Colonic mucosa (tissue), 4 donors: ENCODE results near the gene STK24. TPM values are rescaled to one million over a fixed set of nuclear protein-coding genes. Genes with fewer than 3 reads are reported as not detected.

Experiments used
- DNase-seq: peaks from one replicate; pipeline ENCODE4 v3.0.0-alpha.2; 2020
- H3K27ac ChIP-seq: fragments of 200-600 bp; one replicate; pipeline ENCODE4 v1.8.0; 2021
- H3K27me3 ChIP-seq: fragments of 200-600 bp; one replicate; pipeline ENCODE4 v1.8.0; 2021
- H3K36me3 ChIP-seq: fragments of 200-600 bp; one replicate; pipeline ENCODE4 v1.8.0; 2021
- H3K4me1 ChIP-seq: fragments of 200-600 bp; one replicate; pipeline ENCODE4 v1.8.0; 2021; ENCODE audit warnings: mild to moderate bottlenecking
- H3K4me3 ChIP-seq: fragments of 200-600 bp; one replicate; pipeline ENCODE4 v1.8.0; 2021
- H3K9ac ChIP-seq, 2 donors: one replicate each; pipeline ENCODE4 v1.7.0; 2013; ENCODE audit warnings: control low read depth in 2 of 2, low read depth in 2 of 2, low read length in 2 of 2
- H3K9me3 ChIP-seq: fragments of 200-600 bp; one replicate; pipeline ENCODE4 v1.8.0; 2021
- CTCF ChIP-seq: fragments of 200-600 bp; IDR thresholded peaks from one replicate; pipeline ENCODE4 v1.8.0; 2022; ENCODE audit warnings: antibody characterized with exemption, mild to moderate bottlenecking
- intact Hi-C: fragments of 100-400 bp; cut with DNase I; formaldehyde crosslinking; loops from one replicate; pipeline ENCODE4 v1.14.1; 2022
- total RNA-seq, 2 donors: library from RNA; stranded (reverse); fragmentation: NEBNext Ultra II Directional in 1 of 2; extraction: Animal tissue kit (Norgen Biotek cat#: 25700) in 1 of 2; gene quantifications; one replicate each; pipeline ENCODE4 v1.2.1, GENCODE V29; 2021
- donor health status: healthy.
- donor health status: DM: no; HTN: no; CAD: no.
- donor health status: DM: no; HTN: no; CAD: no.

STK24 gene
- total RNA-seq, 2 donors from 2014 or later: 160 to 206 TPM

DNA sequence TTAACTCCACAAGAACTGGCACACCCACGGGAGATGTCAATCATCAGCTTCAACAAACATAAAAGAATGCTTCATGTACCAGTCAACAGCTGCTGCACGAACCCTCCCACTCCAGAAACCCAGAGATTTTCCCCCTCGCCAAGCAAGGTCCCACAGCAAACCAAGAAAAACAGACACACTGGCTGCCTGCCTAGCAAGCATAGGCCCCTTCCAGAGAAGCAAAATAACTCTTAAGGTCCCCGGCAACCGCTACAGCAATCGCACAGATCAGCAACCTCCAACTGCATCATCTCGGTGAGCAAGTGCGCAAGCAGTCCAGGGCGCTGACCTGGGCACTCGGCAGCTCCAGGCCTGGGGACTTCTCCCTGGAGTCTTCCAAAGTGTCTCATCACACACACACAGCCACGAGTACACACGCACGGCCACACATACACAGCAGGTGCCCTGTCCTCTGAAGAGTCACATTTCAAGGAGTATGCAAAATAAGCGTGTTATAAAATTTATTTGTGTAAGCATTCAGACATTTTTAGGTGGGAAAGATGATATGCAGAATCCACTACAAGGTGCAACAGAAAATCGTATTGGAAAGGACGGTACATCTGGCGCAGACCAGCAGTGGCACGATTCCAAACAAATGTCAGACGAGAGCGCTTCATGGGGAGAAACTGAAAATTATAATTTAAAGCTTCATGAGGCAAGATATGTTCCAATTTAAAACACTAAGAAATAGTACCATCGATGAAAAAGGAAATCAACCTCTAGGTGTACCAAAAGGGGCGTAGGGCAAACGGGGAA, 125.0 kb downstream of the STK24 start:
- intact Hi-C loops: no loop called here
- peak overlapping the region in 1 of 2 donors; percentile 14 for H3K9ac ChIP-seq
- no peak overlapping the region for H3K4me3 ChIP-seq
- no peaks in the 10 kb centered on the region for H3K4me1 ChIP-seq
- H3K27me3 ChIP-seq: no peaks in the 10 kb centered on the region
- DNase-seq: no peak
- no peaks in the 10 kb centered on the region for H3K9me3 ChIP-seq
- H3K36me3 ChIP-seq: peaks cover 12% of the 10 kb centered on the region
- no peak overlapping the region for H3K27ac ChIP-seq
- no peak for TF ChIP-seq CTCF

GRCh38 chr13:98450539-98451111, 126.3 kb downstream of the STK24 start:
- Histone ChIP-seq H3K9ac (peak overlapping the region in 1 of 2 donors; percentile 1), H3K27ac (no peak overlapping the region), H3K9me3 (no peaks in the 10 kb centered on the region), H3K4me1 (no peaks in the 10 kb centered on the region), H3K4me3 (no peak overlapping the region), H3K27me3 (no peaks in the 10 kb centered on the region), H3K36me3 (peaks cover 9% of the 10 kb centered on the region)
- no peak for TF ChIP-seq CTCF
- intact Hi-C loops: no loop called here
- no peak for DNase-seq

GRCh38 chr13:98450026-98450425, 126.9 kb downstream of the STK24 start:
- H3K9me3 ChIP-seq: no peaks in the 10 kb centered on the region
- no peak overlapping the region for H3K27ac ChIP-seq
- H3K9ac ChIP-seq: no peak overlapping the region
- intact Hi-C loops: no loop called here
- no peak overlapping the region for H3K4me3 ChIP-seq
- TF ChIP-seq CTCF: no peak
- peaks cover 8% of the 10 kb centered on the region for H3K36me3 ChIP-seq
- no peaks in the 10 kb centered on the region for H3K4me1 ChIP-seq
- no peaks in the 10 kb centered on the region for H3K27me3 ChIP-seq
- DNase-seq: no peak

DNA sequence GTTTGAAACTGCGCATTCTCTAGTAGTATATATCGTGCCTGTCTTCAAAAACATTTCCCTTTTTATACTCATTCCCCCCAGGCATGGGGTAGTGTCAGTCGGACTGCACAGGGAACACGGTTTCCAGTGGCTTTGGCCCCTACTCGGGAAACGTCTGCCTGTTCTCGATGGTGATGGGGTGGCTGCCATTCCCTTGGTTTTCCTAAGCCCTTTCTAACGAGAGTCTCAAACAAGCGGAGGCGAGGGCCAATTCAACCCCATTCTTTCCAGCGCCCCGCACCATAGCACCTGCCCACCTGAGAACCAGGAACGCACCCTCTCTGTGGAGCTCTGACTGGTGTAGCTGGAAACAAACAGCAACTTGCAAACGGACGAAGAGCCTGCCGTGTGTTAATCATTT, 127.6 kb downstream of the STK24 start:
- H3K27me3 ChIP-seq: no peaks in the 10 kb centered on the region
- intact Hi-C loops: loop anchor here (5.0 kb wide), 2 partner anchors 203 to 393 kb away; no protein-coding TSS in a partner anchor
- no peak for DNase-seq
- peaks cover 8% of the 10 kb centered on the region for H3K36me3 ChIP-seq
- no peak overlapping the region for H3K9ac ChIP-seq
- no peaks in the 10 kb centered on the region for H3K9me3 ChIP-seq
- no peak overlapping the region for H3K4me3 ChIP-seq
- TF ChIP-seq CTCF: no peak
- no peaks in the 10 kb centered on the region for H3K4me1 ChIP-seq
- no peak overlapping the region for H3K27ac ChIP-seq

DNA sequence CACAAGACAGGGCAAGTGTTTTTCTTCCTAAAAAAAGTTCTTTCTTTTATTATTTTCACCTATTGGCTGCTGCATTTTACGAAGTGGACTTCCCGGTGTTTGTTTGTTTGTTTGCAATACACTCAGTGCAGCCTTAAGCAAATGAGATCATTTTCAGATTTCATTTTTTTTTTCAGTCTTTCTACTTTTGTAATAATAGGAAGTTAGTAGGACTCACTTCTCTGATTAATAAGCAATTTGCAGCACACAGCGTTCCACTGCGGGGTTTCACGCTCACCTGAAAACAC, 128.3 kb downstream of the STK24 start:
- intact Hi-C loops: loop anchor here (5.0 kb wide), 2 partner anchors 204 to 394 kb away; no protein-coding TSS in a partner anchor
- Histone ChIP-seq H3K9ac (no peak overlapping the region), H3K27ac (no peak overlapping the region), H3K4me1 (no peaks in the 10 kb centered on the region), H3K36me3 (peaks cover 8% of the 10 kb centered on the region), H3K27me3 (no peaks in the 10 kb centered on the region), H3K9me3 (no peaks in the 10 kb centered on the region), H3K4me3 (no peak overlapping the region)
- TF ChIP-seq CTCF: no peak
- no peak for DNase-seq
